CD8-positive, alpha-beta memory T cell (primary cell): ENCODE measurements around the gene SLC17A4. TPM values are rescaled to one million over a fixed set of nuclear protein-coding genes. Genes with fewer than 3 reads are reported as not detected.
"Not testable (repeated sequence)": the region's sequence is repeated elsewhere in the genome, so short reads cannot be mapped to it uniquely, and the experiment has no call there.

Experiments used
- CTCF ChIA-PET: fragments of 350-600 bp; sonication (Branson Sonifier 250); formaldehyde crosslinking; loops from one replicate; lab custom pipeline; 2021; ENCODE audit warnings: antibody characterized with exemption; lab: Charles Lee
- POLR2A ChIA-PET: fragments of 350-600 bp; sonication (Branson Sonifier 250); formaldehyde crosslinking; loops from one replicate; lab custom pipeline; 2021; ENCODE audit warnings: antibody characterized with exemption; lab: Charles Lee
- DNase-seq, 5 donors: peaks; one replicate each; pipeline versions ENCODE4 v3.0.0 to v3.0.0-alpha.2; 2020 to 2022; ENCODE audit warnings: mixed read lengths in 1 of 5
- H3K27ac ChIP-seq: one replicate; pipeline ENCODE4 v1.7.0; 2013; ENCODE audit warnings: low read depth, mild to moderate bottlenecking, low read length, moderate library complexity
- H3K27me3 ChIP-seq: 2 replicates; pipeline ENCODE4 v1.7.0; 2013; ENCODE audit warnings: low read length, mild to moderate bottlenecking; ENCODE audit not compliant: insufficient read depth, poor library complexity, severe bottlenecking
- H3K36me3 ChIP-seq: 2 replicates; pipeline ENCODE4 v1.7.0; 2013; ENCODE audit warnings: mild to moderate bottlenecking, low read length, moderate library complexity; ENCODE audit not compliant: insufficient read depth
- H3K4me1 ChIP-seq: 2 replicates; pipeline ENCODE4 v1.7.0; 2013; ENCODE audit warnings: mild to moderate bottlenecking, low read length, moderate library complexity; ENCODE audit not compliant: insufficient read depth
- H3K4me3 ChIP-seq: 2 replicates; pipeline ENCODE4 v1.7.0; 2013; ENCODE audit warnings: mild to moderate bottlenecking, low read length
- H3K9me3 ChIP-seq: 2 replicates; pipeline ENCODE4 v1.7.0; 2013; ENCODE audit warnings: mild to moderate bottlenecking, low read length
- H3K27ac Mint-ChIP-seq, 8 donors: one replicate each; pipeline ENCODE4 v1.8.0; 2020 to 2021; ENCODE audit warnings: mixed read lengths in 8 of 8, mild to moderate bottlenecking in 6 of 8, inconsistent platforms in 3 of 8, moderate library complexity in 3 of 8
- H3K27me3 Mint-ChIP-seq, 2 donors: one replicate each; pipeline ENCODE4 v1.8.0; 2020 to 2021; ENCODE audit warnings: mixed read lengths in 2 of 2, mild to moderate bottlenecking in 1 of 2, moderate library complexity in 1 of 2
- H3K36me3 Mint-ChIP-seq, 3 donors: one replicate each; pipeline ENCODE4 v1.8.0; 2020 to 2021; ENCODE audit warnings: mixed read lengths in 3 of 3, inconsistent platforms in 1 of 3, mild to moderate bottlenecking in 1 of 3
- H3K4me1 Mint-ChIP-seq, 3 donors: one replicate each; pipeline ENCODE4 v1.8.0; 2020 to 2021; ENCODE audit warnings: mixed read lengths in 3 of 3, inconsistent platforms in 1 of 3, mild to moderate bottlenecking in 1 of 3
- H3K4me3 Mint-ChIP-seq, 7 donors: one replicate each; pipeline ENCODE4 v1.8.0; 2020 to 2021; ENCODE audit warnings: mixed read lengths in 7 of 7, mild to moderate bottlenecking in 6 of 7, moderate library complexity in 4 of 7, inconsistent platforms in 2 of 7
- H3K9me3 Mint-ChIP-seq, 5 donors: one replicate each; pipeline ENCODE4 v1.8.0; 2020 to 2022; ENCODE audit warnings: mixed read lengths in 5 of 5, mild to moderate bottlenecking in 3 of 5, moderate library complexity in 2 of 5, inconsistent platforms in 1 of 5
- polyA plus RNA-seq: library from polyadenylated mRNA; unstranded; fragments of 300-500 nt; fragmentation: Illumina TruSeq; gene quantifications from one replicate; pipeline ENCODE4 v1.2.3, GENCODE V29; 2021
- total RNA-seq, 2 experiments: library from RNA; stranded (reverse); gene quantifications; one replicate each; pipeline ENCODE4 v1.2.3, GENCODE V29; 2021

SLC17A4 gene
- total and polyA plus RNA-seq, 3 experiments from 2014 or later = not detected

DNA sequence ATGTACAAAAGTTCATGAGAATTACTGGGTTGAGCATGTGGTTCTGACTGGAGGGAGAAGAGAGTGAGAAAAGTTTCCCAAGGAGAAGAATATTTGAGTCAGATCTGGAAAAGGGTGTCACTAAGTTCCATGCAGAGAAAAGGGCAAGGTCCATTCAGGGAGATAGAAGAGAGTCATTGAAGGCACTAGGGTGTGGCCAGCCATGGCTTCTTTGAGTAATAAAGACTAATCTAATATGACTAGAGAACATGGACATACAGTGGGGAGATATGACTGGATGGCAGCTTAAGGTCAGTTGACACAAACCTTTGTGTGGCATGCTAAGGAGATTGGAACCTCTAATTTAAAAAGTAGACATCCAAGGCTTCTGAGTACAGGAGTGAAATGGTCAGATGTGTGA is 10.7 kb upstream of the SLC17A4 start:
- Histone ChIP-seq H3K27ac (no peak overlapping the region), H3K36me3 (no peaks in the 10 kb centered on the region), H3K4me3 (no peak overlapping the region), H3K4me1 (no peaks in the 10 kb centered on the region), H3K9me3 (no peaks in the 10 kb centered on the region), H3K27me3 (no peaks in the 10 kb centered on the region)
- no peaks in the 10 kb centered on the region for H3K9me3 Mint-ChIP-seq
- H3K27ac Mint-ChIP-seq = no peak overlapping the region
- H3K36me3 Mint-ChIP-seq = no peaks in the 10 kb centered on the region
- H3K4me3 Mint-ChIP-seq = no peak overlapping the region
- ChIA-PET POLR2A (no interaction called here), CTCF (no interaction called here)
- no peak for DNase-seq
- H3K4me1 Mint-ChIP-seq = no peaks in the 10 kb centered on the region
- H3K27me3 Mint-ChIP-seq = peaks cover 0 to 17% of the 10 kb centered on the region in 2 donors

DNA sequence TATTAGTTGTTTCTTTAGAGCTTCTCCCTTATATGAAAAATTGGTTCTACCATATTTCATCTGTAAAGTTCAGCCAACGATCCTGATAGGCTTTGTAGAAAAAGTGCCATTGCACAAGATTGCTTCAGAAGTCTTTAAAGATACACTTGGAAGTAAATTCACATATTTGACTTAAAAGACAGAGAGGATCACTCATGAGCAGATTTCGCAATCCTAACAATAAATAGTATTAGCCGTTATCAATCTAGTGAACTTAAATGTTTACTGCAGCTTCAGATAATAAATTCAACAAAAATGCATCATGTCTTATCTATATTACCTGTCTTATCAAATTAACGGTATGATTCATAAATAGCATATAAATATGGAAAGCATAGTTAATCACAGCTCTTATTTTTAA is 8.7 kb upstream of the SLC17A4 start:
- Mint-ChIP-seq H3K9me3 (no peaks in the 10 kb centered on the region), H3K4me1 (no peaks in the 10 kb centered on the region), H3K4me3 (no peak overlapping the region), H3K27ac (no peak overlapping the region), H3K36me3 (no peaks in the 10 kb centered on the region), H3K27me3 (peaks cover 0 to 5% of the 10 kb centered on the region in 2 donors)
- Histone ChIP-seq H3K4me3 (no peak overlapping the region), H3K27me3 (no peaks in the 10 kb centered on the region), H3K36me3 (no peaks in the 10 kb centered on the region), H3K9me3 (no peaks in the 10 kb centered on the region), H3K4me1 (no peaks in the 10 kb centered on the region), H3K27ac (no peak overlapping the region)
- DNase-seq = no peak
- ChIA-PET POLR2A (no interaction called here), CTCF (no interaction called here)

DNA sequence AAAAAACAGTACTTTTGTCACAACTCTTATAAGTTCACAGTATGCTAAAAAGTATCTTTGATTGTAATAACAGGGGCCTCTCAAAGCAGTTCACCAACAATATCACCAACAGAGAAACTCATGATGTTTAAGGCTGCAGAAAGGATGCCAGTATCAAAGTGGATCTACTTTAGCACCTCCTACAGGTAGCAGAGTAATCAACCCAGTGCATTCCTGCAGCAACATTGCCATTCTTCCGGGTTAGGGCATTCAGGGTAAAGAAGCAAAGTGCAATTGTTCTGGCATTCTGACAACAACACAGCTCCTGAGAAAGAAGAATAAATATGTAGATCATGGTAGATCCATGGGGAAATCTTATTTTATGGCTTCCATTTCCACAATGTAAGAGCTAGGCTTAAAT is 7.6 kb upstream of the SLC17A4 start:
- Histone ChIP-seq H3K36me3 (no peaks in the 10 kb centered on the region), H3K9me3 (no peaks in the 10 kb centered on the region), H3K4me1 (no peaks in the 10 kb centered on the region), H3K27ac (no peak overlapping the region), H3K4me3 (no peak overlapping the region), H3K27me3 (no peaks in the 10 kb centered on the region)
- H3K36me3 Mint-ChIP-seq = no peaks in the 10 kb centered on the region
- ChIA-PET CTCF (no interaction called here), POLR2A (no interaction called here)
- H3K4me3 Mint-ChIP-seq = no peak overlapping the region
- H3K9me3 Mint-ChIP-seq = no peaks in the 10 kb centered on the region
- no peaks in the 10 kb centered on the region for H3K4me1 Mint-ChIP-seq
- H3K27ac Mint-ChIP-seq = no peak overlapping the region
- DNase-seq = no peak
- H3K27me3 Mint-ChIP-seq = peaks cover 0 to under 1% of the 10 kb centered on the region in 2 donors

DNA sequence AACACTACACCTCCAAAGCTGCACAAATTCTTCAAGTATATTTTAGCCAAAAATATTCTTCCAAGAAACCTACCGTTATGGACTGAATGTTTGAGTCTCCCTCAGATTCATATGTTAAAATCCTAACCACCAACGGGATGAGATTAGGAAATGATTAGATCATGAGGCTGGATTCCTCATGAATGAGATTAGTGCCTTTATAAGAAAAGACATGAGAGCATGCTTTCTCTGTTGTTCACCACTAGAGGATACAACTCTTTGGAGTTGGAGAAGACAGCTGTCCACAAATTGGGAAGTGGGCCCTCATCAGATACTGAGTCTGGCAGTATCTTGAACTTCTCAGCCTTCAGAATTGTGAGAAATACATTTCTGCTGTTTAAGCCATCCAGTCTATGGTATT is 7.1 kb upstream of the SLC17A4 start:
- ChIA-PET POLR2A (no interaction called here), CTCF (no interaction called here)
- Mint-ChIP-seq H3K27ac (no peak overlapping the region), H3K9me3 (no peaks in the 10 kb centered on the region), H3K4me3 (no peak overlapping the region), H3K4me1 (no peaks in the 10 kb centered on the region), H3K36me3 (no peaks in the 10 kb centered on the region), H3K27me3 (no peaks in the 10 kb centered on the region)
- Histone ChIP-seq H3K4me1 (no peaks in the 10 kb centered on the region), H3K27me3 (no peaks in the 10 kb centered on the region), H3K36me3 (no peaks in the 10 kb centered on the region), H3K9me3 (no peaks in the 10 kb centered on the region), H3K4me3 (no peak overlapping the region), H3K27ac (no peak overlapping the region)
- no peak for DNase-seq

DNA sequence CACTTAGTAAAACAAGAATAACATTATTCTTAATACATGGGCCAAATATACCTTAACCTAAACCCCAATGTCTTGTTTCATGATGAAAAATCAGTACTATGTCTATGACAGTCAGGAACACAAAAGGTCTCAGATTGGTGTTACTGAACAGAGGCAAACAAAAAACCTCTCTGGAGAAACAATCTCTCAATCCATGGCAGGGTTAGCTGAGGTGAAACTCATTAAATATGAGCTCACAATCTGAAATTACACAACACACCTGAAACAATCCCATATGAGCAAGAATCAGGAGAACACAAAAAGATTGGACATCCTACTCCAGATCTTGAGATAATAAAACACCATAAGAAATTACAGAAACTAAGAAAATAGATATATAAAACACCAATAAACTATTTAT is 6.5 kb upstream of the SLC17A4 start:
- Mint-ChIP-seq H3K27ac (no peak overlapping the region), H3K9me3 (no peaks in the 10 kb centered on the region), H3K4me3 (no peak overlapping the region), H3K27me3 (no peaks in the 10 kb centered on the region), H3K36me3 (no peaks in the 10 kb centered on the region), H3K4me1 (no peaks in the 10 kb centered on the region)
- H3K27ac ChIP-seq = no peak overlapping the region
- no peaks in the 10 kb centered on the region for H3K9me3 ChIP-seq
- H3K27me3 ChIP-seq = no peaks in the 10 kb centered on the region
- no peaks in the 10 kb centered on the region for H3K4me1 ChIP-seq
- no peaks in the 10 kb centered on the region for H3K36me3 ChIP-seq
- DNase-seq = no peak
- no peak overlapping the region for H3K4me3 ChIP-seq
- CTCF ChIA-PET = no interaction called here
- POLR2A ChIA-PET = no interaction called here

DNA sequence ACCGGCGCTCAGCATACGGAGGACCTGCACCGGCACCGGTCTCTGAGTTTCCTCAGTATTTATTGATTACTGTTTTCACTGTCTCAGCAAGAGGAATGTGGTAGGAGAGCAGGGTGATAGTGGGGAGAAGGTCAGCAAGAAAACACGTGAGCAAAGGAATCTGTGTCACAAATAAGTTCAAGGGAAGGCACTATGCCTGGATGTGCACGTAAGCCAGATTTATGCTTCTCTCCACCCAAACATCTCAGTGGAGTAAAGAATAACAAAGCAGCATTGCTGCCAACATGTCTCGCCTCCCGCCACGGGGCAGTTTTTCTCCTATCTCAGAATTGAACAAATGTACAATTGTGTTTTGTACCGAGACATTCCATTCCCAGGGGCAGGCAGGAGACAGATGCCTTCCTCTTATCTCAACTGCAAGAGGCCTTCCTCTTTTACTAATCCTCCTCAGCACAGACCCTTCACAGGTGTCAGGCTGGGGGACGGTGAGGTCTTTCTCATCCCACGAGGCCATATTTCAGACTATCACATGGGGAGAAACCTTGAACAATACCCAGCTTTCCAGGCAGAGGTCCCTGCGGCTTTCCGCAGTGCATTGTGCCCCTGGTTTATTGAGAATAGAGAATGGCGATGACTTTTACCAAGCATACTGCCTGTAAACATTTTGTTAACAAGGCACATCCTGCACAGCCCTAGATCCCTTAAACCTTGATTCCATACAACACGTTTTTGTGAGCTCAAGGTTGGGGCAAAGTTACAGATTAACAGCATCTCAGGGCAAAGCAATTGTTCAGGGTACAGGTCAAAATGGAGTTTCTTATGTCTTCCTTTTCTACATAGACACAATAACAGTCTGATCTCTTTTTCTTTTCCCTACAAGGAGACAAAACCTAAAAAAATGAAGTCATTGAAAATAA is 5.7 kb upstream of the SLC17A4 start:
- H3K27me3 ChIP-seq, H3K4me1 ChIP-seq, CTCF ChIA-PET, POLR2A ChIA-PET, H3K4me1 Mint-ChIP-seq, H3K9me3 ChIP-seq, H3K9me3 Mint-ChIP-seq, H3K36me3 ChIP-seq, H3K4me3 ChIP-seq, H3K36me3 Mint-ChIP-seq, DNase-seq, H3K4me3 Mint-ChIP-seq, H3K27ac ChIP-seq, H3K27ac Mint-ChIP-seq, H3K27me3 Mint-ChIP-seq: not testable (repeated sequence)

DNA sequence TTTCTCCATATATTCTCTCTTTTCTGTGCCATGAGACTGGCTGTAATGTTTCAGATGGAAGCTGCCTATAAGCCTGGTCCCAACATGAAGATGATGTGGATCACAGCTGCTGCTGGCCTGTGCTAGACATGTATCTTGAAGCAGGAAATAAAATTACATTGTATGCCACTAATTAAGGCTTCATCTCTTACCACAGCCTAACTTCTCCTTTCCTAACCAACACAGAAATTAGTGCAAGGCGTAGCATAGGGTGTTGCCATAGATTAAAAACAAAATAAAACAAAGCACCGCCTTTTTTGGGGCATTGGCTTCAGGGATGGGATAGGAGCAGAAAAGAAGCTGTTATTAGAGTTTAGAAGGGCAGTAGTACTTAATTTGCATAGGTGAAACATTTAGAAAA is 4.7 kb upstream of the SLC17A4 start:
- POLR2A ChIA-PET = no interaction called here
- no peaks in the 10 kb centered on the region for H3K4me1 Mint-ChIP-seq
- Histone ChIP-seq H3K27ac (no peak overlapping the region), H3K4me1 (no peaks in the 10 kb centered on the region), H3K27me3 (no peaks in the 10 kb centered on the region), H3K9me3 (no peaks in the 10 kb centered on the region), H3K36me3 (no peaks in the 10 kb centered on the region), H3K4me3 (no peak overlapping the region)
- H3K27ac Mint-ChIP-seq = no peak overlapping the region
- H3K4me3 Mint-ChIP-seq = no peak overlapping the region
- no peaks in the 10 kb centered on the region for H3K36me3 Mint-ChIP-seq
- DNase-seq = no peak
- peaks cover 0 to 2% of the 10 kb centered on the region in 2 donors for H3K27me3 Mint-ChIP-seq
- H3K9me3 Mint-ChIP-seq = no peaks in the 10 kb centered on the region
- CTCF ChIA-PET = no interaction called here

DNA sequence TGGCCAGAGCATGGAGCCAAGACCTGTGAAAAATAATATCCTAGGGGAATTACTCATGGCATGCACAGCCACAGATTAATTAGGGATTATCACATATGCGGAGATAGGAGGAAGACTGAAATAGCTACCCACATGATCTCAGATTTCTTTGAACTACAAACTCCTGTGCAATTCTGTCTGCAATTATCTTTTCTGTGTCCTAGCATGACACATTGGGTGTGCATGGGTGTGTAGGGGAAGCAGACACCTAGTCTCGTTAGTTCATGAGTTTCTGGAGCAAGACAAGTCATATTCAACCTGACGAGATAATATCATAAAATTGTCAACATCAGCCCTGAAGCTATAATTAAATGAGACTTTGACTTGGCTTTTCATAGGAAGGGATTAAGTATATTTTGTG is 3.6 kb upstream of the SLC17A4 start:
- Histone ChIP-seq H3K27me3 (no peaks in the 10 kb centered on the region), H3K27ac (no peak overlapping the region), H3K36me3 (no peaks in the 10 kb centered on the region), H3K4me1 (no peaks in the 10 kb centered on the region), H3K9me3 (no peaks in the 10 kb centered on the region), H3K4me3 (no peak overlapping the region)
- no peaks in the 10 kb centered on the region for H3K36me3 Mint-ChIP-seq
- POLR2A ChIA-PET = no interaction called here
- no peak overlapping the region for H3K4me3 Mint-ChIP-seq
- no peaks in the 10 kb centered on the region for H3K4me1 Mint-ChIP-seq
- CTCF ChIA-PET = no interaction called here
- H3K27me3 Mint-ChIP-seq = peaks cover 0 to 2% of the 10 kb centered on the region in 2 donors
- no peak for DNase-seq
- H3K9me3 Mint-ChIP-seq = no peaks in the 10 kb centered on the region
- no peak overlapping the region for H3K27ac Mint-ChIP-seq
